ENCODE measurements around the gene USPL1.

USPL1 gene

GRCh38 chr13:30652746-30653386 lies 35.1 kb downstream of the USPL1 start:
- Histone ChIP-seq H3K4me3 (ENCODE audit: low read depth, low read length) (no peak overlapping the region), H3K27ac (no peak overlapping the region), H3K27me3 (replicated peaks) (no peaks in the 10 kb centered on the region), H3K36me3 (replicated peaks) (peaks cover 54% of the 10 kb centered on the region)
- no peak for TF ChIP-seq CTCF (IDR thresholded peaks at IDR 0.05; ENCODE audit: low read depth, low read length, missing control alignments)
- in situ Hi-C loops (cut with HindIII; ENCODE audit: low pct_ligation_motif_present, low sequenced_read_pairs): no loop called here
- DNase-seq: no peak

GRCh38 chr13:30654430-30654829 lies 36.7 kb downstream of the USPL1 start:
- no peak for DNase-seq
- H3K4me3 ChIP-seq (ENCODE audit: low read depth, low read length): no peak overlapping the region
- in situ Hi-C loops (cut with HindIII; ENCODE audit: low pct_ligation_motif_present, low sequenced_read_pairs): no loop called here
- no peaks in the 10 kb centered on the region for H3K27me3 ChIP-seq (replicated peaks)
- H3K36me3 ChIP-seq (replicated peaks): peaks cover 54% of the 10 kb centered on the region
- TF ChIP-seq CTCF (IDR thresholded peaks at IDR 0.05; ENCODE audit: low read depth, low read length, missing control alignments): no peak
- H3K27ac ChIP-seq: no peak overlapping the region

GRCh38 chr13:30656178-30656577 lies 38.5 kb downstream of the USPL1 start:
- Histone ChIP-seq H3K36me3 (replicated peaks) (peaks cover 44% of the 10 kb centered on the region), H3K27ac (no peak overlapping the region), H3K4me3 (ENCODE audit: low read depth, low read length) (no peak overlapping the region), H3K27me3 (replicated peaks) (no peaks in the 10 kb centered on the region)
- TF ChIP-seq CTCF (IDR thresholded peaks at IDR 0.05; ENCODE audit: low read depth, low read length, missing control alignments): no peak
- no peak for DNase-seq
- in situ Hi-C loops (cut with HindIII; ENCODE audit: low pct_ligation_motif_present, low sequenced_read_pairs): no loop called here

- TF ChIP-seq CTCF (IDR thresholded peaks at IDR 0.05; ENCODE audit: low read depth, low read length, missing control alignments): no peak
- DNase-seq: no peak
- Histone ChIP-seq H3K27me3 (replicated peaks) (no peaks in the 10 kb centered on the region), H3K4me3 (ENCODE audit: low read depth, low read length) (no peak overlapping the region), H3K36me3 (replicated peaks) (peaks cover 27% of the 10 kb centered on the region), H3K27ac (no peak overlapping the region)
- in situ Hi-C loops (cut with HindIII; ENCODE audit: low pct_ligation_motif_present, low sequenced_read_pairs): no loop called here
Measured at GRCh38 chr13:30659980-30660379, 42.3 kb downstream of the USPL1 start.

GRCh38 chr13:30660796-30661195 lies 43.1 kb downstream of the USPL1 start:
- peaks cover 21% of the 10 kb centered on the region for H3K36me3 ChIP-seq (replicated peaks)
- TF ChIP-seq CTCF (IDR thresholded peaks at IDR 0.05; ENCODE audit: low read depth, low read length, missing control alignments): no peak
- H3K27ac ChIP-seq: no peak overlapping the region
- no peak for DNase-seq
- in situ Hi-C loops (cut with HindIII; ENCODE audit: low pct_ligation_motif_present, low sequenced_read_pairs): no loop called here
- no peaks in the 10 kb centered on the region for H3K27me3 ChIP-seq (replicated peaks)
- H3K4me3 ChIP-seq (ENCODE audit: low read depth, low read length): no peak overlapping the region

GRCh38 chr13:30664689-30665275 lies 47.1 kb downstream of the USPL1 start:
- no peak for TF ChIP-seq CTCF (IDR thresholded peaks at IDR 0.05; ENCODE audit: low read depth, low read length, missing control alignments)
- no peak overlapping the region for H3K27ac ChIP-seq
- H3K4me3 ChIP-seq (ENCODE audit: low read depth, low read length): no peak overlapping the region
- no peaks in the 10 kb centered on the region for H3K27me3 ChIP-seq (replicated peaks)
- DNase-seq: no peak
- in situ Hi-C loops (cut with HindIII; ENCODE audit: low pct_ligation_motif_present, low sequenced_read_pairs): no loop called here
- H3K36me3 ChIP-seq (replicated peaks): no peaks in the 10 kb centered on the region

Data from brain microvascular endothelial cell (primary cell).